IPS DF 6.9 (cell line): ENCODE results near the gene CGGBP1.
"Not testable (repeated sequence)": the region's sequence is repeated elsewhere in the genome, so short reads cannot be mapped to it uniquely, and the experiment has no call there.

Experiments
- DNase-seq: peaks from one replicate; pipeline ENCODE4 v3.0.0-alpha.2; 2013; ENCODE audit warnings: low read depth, low spot score
- H3K27ac ChIP-seq: one replicate; pipeline ENCODE4 v1.5.1; 2013; ENCODE audit warnings: low read length, control low read depth
- H3K27me3 ChIP-seq: 2 replicates; pipeline ENCODE4 v1.6.1; 2013; ENCODE audit warnings: mild to moderate bottlenecking, low read length; ENCODE audit not compliant: control insufficient read depth, insufficient read depth
- H3K36me3 ChIP-seq: 2 replicates; pipeline ENCODE4 v1.6.1; 2013; ENCODE audit warnings: low read length; ENCODE audit not compliant: control insufficient read depth, insufficient read depth
- H3K4me1 ChIP-seq: 2 replicates; pipeline ENCODE4 v1.6.1; 2013; ENCODE audit warnings: low read length; ENCODE audit not compliant: control insufficient read depth, insufficient read depth
- H3K4me3 ChIP-seq: 2 replicates; pipeline ENCODE4 v1.5.1; 2013; ENCODE audit warnings: mild to moderate bottlenecking, low read length
- H3K9me3 ChIP-seq: 2 replicates; pipeline ENCODE4 v1.6.1; 2013; ENCODE audit warnings: low read length, inconsistent platforms; ENCODE audit not compliant: control insufficient read depth, insufficient read depth
- WGBS: extraction: QIAGEN DNeasy Blood & Tissue Kit; methylation state at CpG from one replicate; pipeline ENCODE4 v1.1.7; 2013; ENCODE audit warnings: mixed read lengths, missing lambda C conversion rate; ENCODE audit not compliant: insufficient read length, insufficient coverage; 5-methylcytosine and 5-hydroxymethylcytosine counted together

Gene CGGBP1

DNA sequence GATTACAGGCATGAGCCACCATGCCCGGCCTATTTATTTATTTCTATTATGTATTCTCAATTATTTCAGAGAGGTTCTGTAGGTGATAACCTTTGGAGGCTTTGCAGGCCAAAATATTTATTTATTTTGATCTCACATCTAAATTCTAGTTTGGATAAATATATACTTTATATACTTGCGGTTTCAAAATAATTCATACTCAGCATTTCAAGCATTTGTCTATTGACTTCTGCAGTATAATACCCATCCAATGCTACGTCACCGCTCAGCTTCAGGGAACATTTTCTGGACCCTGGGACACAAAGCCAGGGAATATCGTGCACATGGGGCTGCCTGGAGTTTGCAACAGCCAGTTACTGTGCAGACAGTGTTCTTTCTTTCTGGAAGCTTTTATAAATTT lies 22.6 kb downstream of the CGGBP1 start:
- Histone ChIP-seq H3K27me3 (no peaks in the 10 kb centered on the region), H3K4me1 (no peaks in the 10 kb centered on the region), H3K27ac (no peak overlapping the region), H3K4me3 (no peak overlapping the region), H3K9me3 (no peaks in the 10 kb centered on the region), H3K36me3 (no peaks in the 10 kb centered on the region)
- no peak for DNase-seq
- WGBS, result no CpG with 5 or more reads among the region's 5 CpGs

- DNase-seq, result no peak
These were observed 24.1 kb downstream of the CGGBP1 start for GRCh38 chr3:88034491-88035275.

GRCh38 chr3:88033808-88034207 lies 25.0 kb downstream of the CGGBP1 start:
- WGBS, result no CpG with 5 or more reads among the region's 2 CpGs
- Histone ChIP-seq H3K27ac (no peak overlapping the region), H3K4me1 (no peaks in the 10 kb centered on the region), H3K27me3 (no peaks in the 10 kb centered on the region), H3K36me3 (no peaks in the 10 kb centered on the region), H3K9me3 (no peaks in the 10 kb centered on the region), H3K4me3 (no peak overlapping the region)
- no peak for DNase-seq

More at GRCh38 chr3:88034491-88035275, 24.1 kb downstream of the CGGBP1 start:
- no peak overlapping the region for H3K27ac ChIP-seq
- no peak overlapping the region for H3K4me3 ChIP-seq
- H3K9me3 ChIP-seq, result no peaks in the 10 kb centered on the region
- H3K36me3 ChIP-seq, result no peaks in the 10 kb centered on the region
- no CpG with 5 or more reads among the region's 8 CpGs for WGBS
- H3K27me3 ChIP-seq, result no peaks in the 10 kb centered on the region
- no peaks in the 10 kb centered on the region for H3K4me1 ChIP-seq

DNA sequence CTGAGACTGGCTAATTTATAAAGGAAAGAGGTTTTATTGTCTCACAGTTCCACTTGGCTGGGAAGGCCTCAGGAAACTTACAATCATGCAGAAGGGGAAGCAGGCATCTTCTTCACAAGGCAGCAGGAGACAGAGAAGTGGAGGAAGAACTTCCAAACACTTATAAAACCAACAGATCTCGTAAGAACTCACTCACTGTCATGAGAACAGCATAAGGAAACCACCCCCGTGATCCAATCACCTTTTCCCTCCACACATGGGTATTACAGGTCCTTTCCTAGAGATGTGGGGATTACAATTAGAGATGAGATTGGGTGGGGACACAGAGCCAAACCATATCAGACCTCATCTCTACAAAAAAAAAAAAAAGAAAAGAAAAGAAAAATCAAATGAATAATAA lies 25.7 kb downstream of the CGGBP1 start:
- H3K36me3 ChIP-seq, result no peaks in the 10 kb centered on the region
- no peaks in the 10 kb centered on the region for H3K4me1 ChIP-seq
- no peak for DNase-seq
- no peaks in the 10 kb centered on the region for H3K27me3 ChIP-seq
- no peaks in the 10 kb centered on the region for H3K9me3 ChIP-seq
- no peak overlapping the region for H3K27ac ChIP-seq
- H3K4me3 ChIP-seq, result no peak overlapping the region
- no CpG with 5 or more reads among the region's 2 CpGs for WGBS

GRCh38 chr3:88032245-88032644 lies 26.6 kb downstream of the CGGBP1 start:
- Histone ChIP-seq H3K27me3 (no peaks in the 10 kb centered on the region), H3K4me1 (no peaks in the 10 kb centered on the region), H3K36me3 (no peaks in the 10 kb centered on the region), H3K4me3 (no peak overlapping the region), H3K9me3 (no peaks in the 10 kb centered on the region), H3K27ac (no peak overlapping the region)
- WGBS, result no CpG with 5 or more reads among the region's 2 CpGs
- no peak for DNase-seq

DNA sequence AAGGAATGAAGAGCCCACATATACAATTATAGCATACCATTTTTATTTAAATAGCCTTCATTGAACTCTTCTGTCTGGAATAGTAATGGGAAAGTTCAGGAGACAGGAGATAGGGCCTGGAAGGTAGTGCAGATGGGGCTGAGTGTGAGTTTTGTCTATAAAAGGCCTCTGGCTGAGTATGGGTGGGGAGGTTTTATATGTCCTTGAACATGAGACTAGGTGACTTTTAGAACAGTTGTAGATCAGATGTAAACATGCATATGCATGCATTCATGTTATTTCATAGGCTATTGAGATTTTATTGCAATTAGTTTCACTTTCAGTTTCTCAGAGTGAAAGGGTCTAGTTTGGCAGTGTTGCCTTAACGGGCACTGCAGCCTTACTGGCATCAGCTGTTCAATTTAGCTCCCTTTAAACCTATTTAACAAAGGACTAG lies 27.1 kb downstream of the CGGBP1 start:
- no peak for DNase-seq
- Histone ChIP-seq H3K27ac (no peak overlapping the region), H3K9me3 (no peaks in the 10 kb centered on the region), H3K27me3 (no peaks in the 10 kb centered on the region), H3K36me3 (no peaks in the 10 kb centered on the region), H3K4me3 (no peak overlapping the region), H3K4me1 (no peaks in the 10 kb centered on the region)
- WGBS, result no CpG with 5 or more reads among the region's 1 CpG

DNA sequence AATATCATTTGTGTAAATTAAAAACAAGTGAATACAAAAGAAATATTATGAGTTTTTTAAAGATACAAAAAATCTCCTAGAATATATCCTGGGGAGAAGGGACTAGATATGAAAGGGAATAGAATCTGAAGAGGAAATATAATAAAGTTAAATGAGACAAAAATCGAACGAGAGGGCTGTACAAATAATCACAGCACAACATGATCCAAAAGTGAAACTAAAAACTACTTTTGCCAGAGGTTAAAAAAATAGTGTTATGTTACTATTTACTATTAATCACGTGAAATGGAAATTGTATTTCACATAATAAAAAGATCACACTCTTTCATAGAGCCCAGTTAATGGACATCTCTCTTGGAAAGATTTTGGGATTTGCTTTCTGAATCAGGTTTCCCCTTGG lies 28.6 kb downstream of the CGGBP1 start:
- Histone ChIP-seq H3K4me1 (no peaks in the 10 kb centered on the region), H3K4me3 (no peak overlapping the region), H3K9me3 (no peaks in the 10 kb centered on the region), H3K36me3 (no peaks in the 10 kb centered on the region), H3K27me3 (no peaks in the 10 kb centered on the region), H3K27ac (no peak overlapping the region)
- DNase-seq, result no peak
- WGBS, result no CpG with 5 or more reads among the region's 3 CpGs

- no peak for DNase-seq
- Histone ChIP-seq H3K4me3 (no peak overlapping the region), H3K27ac (no peak overlapping the region), H3K4me1 (no peaks in the 10 kb centered on the region), H3K27me3 (no peaks in the 10 kb centered on the region), H3K9me3 (no peaks in the 10 kb centered on the region), H3K36me3 (no peaks in the 10 kb centered on the region)
- WGBS, result no CpG with 5 or more reads among the region's 2 CpGs
These were observed 29.9 kb downstream of the CGGBP1 start for GRCh38 chr3:88028876-88029275.

- no peaks in the 10 kb centered on the region for H3K36me3 ChIP-seq
- DNase-seq, result no peak
- no peaks in the 10 kb centered on the region for H3K9me3 ChIP-seq
- no CpG with 5 or more reads among the region's 4 CpGs for WGBS
- no peaks in the 10 kb centered on the region for H3K4me1 ChIP-seq
- H3K27me3 ChIP-seq, result no peaks in the 10 kb centered on the region
- H3K27ac ChIP-seq, result no peak overlapping the region
- no peak overlapping the region for H3K4me3 ChIP-seq
These were observed 33.7 kb downstream of the CGGBP1 start for GRCh38 chr3:88025001-88025552.

DNA sequence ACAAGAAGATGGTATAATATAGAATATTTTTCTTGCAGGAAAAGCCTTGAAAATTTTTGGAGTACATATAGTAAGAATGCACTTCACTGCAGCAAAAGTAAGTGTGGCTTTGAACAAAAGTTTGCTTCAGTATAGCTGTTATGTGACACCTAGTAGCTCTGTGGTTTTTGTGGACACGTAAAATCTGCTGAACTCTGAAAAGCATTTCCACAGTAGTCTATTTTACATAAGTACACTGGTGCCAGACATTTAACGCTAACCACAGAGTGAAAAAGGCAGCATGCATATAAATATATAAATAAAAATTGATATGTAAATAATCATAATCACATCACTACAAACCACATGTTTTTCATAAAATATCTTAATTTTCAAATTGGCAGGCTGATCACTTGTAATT lies 39.8 kb downstream of the CGGBP1 start:
- Histone ChIP-seq H3K4me3 (no peak overlapping the region), H3K4me1 (no peaks in the 10 kb centered on the region), H3K9me3 (no peaks in the 10 kb centered on the region), H3K27me3 (no peaks in the 10 kb centered on the region), H3K27ac (no peak overlapping the region), H3K36me3 (no peaks in the 10 kb centered on the region)
- no CpG with 5 or more reads among the region's 2 CpGs for WGBS
- DNase-seq, result no peak

- H3K27me3 ChIP-seq, H3K9me3 ChIP-seq, DNase-seq, H3K4me1 ChIP-seq, H3K36me3 ChIP-seq, H3K27ac ChIP-seq, H3K4me3 ChIP-seq: not testable (repeated sequence)
- WGBS, result no CpG with 5 or more reads among the region's 35 CpGs
These were observed 43.1 kb downstream of the CGGBP1 start for GRCh38 chr3:88015656-88016055.
